GM10847 (cell line): Measurements from ENCODE around the gene NUDT21.

Experiments
- POLR2A ChIP-seq: IDR thresholded peaks from 2 replicates; pipeline ENCODE4 v1.6.1; 2011; ENCODE audit not compliant: insufficient read length; ENCODE audit errors: extremely low read depth

The NUDT21 gene

GRCh38 chr16:56408379-56409098, 42.6 kb downstream of the NUDT21 start:
- TF ChIP-seq POLR2A, result no peak

- no peak for TF ChIP-seq POLR2A
These were observed 45.0 kb downstream of the NUDT21 start for GRCh38 chr16:56405977-56406672.

GRCh38 chr16:56401482-56401881, 49.6 kb downstream of the NUDT21 start:
- no peak for TF ChIP-seq POLR2A

- no peak for TF ChIP-seq POLR2A
These were observed 50.7 kb downstream of the NUDT21 start for GRCh38 chr16:56400458-56400857.

- no peak for TF ChIP-seq POLR2A
These were observed 51.6 kb downstream of the NUDT21 start for GRCh38 chr16:56399486-56399885.

- TF ChIP-seq POLR2A, result no peak
These were observed 52.1 kb downstream of the NUDT21 start for GRCh38 chr16:56399047-56399446.

GRCh38 chr16:56389554-56389953, 61.6 kb downstream of the NUDT21 start:
- no peak for TF ChIP-seq POLR2A

GRCh38 chr16:56388209-56388608, 62.9 kb downstream of the NUDT21 start:
- TF ChIP-seq POLR2A, result no peak

- no peak for TF ChIP-seq POLR2A
These were observed 63.7 kb downstream of the NUDT21 start for GRCh38 chr16:56387396-56387795.

GRCh38 chr16:56384074-56384721, 66.9 kb downstream of the NUDT21 start:
- no peak for TF ChIP-seq POLR2A

- TF ChIP-seq POLR2A, result no peak
These were observed 68.2 kb downstream of the NUDT21 start for GRCh38 chr16:56382901-56383355.

GRCh38 chr16:56382459-56382858, 68.7 kb downstream of the NUDT21 start:
- no peak for TF ChIP-seq POLR2A
